Measurements from ENCODE around the gene ZIC2. TPM values are rescaled to one million over a fixed set of nuclear protein-coding genes. Genes with fewer than 3 reads are reported as not detected.

The ZIC2 gene
- not detected in 2 replicates for total RNA-seq (2014; rRNA removed; shearing (Covaris generic))
- polyA plus RNA-seq (2016; fragmentation: Nextera tagmentation; extraction: Ambion mirVana), result not detected in 2 replicates

GRCh38 chr13:99981735-99982035 is at the start of gene ZIC2:
Gene ZIC2, plus strand, starts transcription at chr13:99981784. Its CDS starts 281 bp downstream, at chr13:99982065.
- TF ChIP-seq EZH2 (IDR thresholded peaks at IDR 0.05; ENCODE audit: insufficient read depth, poor library complexity, severe bottlenecking) (no peak), EZH2phosphoT487 (IDR thresholded peaks at IDR 0.05; ENCODE audit: insufficient read depth, low read depth) (no peak)
- Histone ChIP-seq H2AFZ (peak within 1 kb of the TSS; percentile 62), H3K9ac (no peak within 1 kb of the TSS), H3K79me2 (ENCODE audit: insufficient read depth) (no peaks in the 10 kb centered on the region), H3K4me2 (ENCODE audit: unreplicated experiment) (peak within 1 kb of the TSS; percentile 49), H3K4me3 (peak within 1 kb of the TSS; percentile 62), H3K9me2 (ENCODE audit: insufficient read depth) (no peaks in the 10 kb centered on the region), H3K9me3 (ENCODE audit: low read depth) (no peaks in the 10 kb centered on the region), H3K27ac (no peak within 1 kb of the TSS), H3F3A (ENCODE audit: insufficient read depth) (no peaks in the 10 kb centered on the region), H3K27me3 (replicated peaks; ENCODE audit: insufficient read depth) (peaks cover 80% of the 10 kb centered on the region), H3K4me1 (ENCODE audit: insufficient read depth) (no peaks in the 10 kb centered on the region), H4K20me1 (ENCODE audit: insufficient read depth) (no peaks in the 10 kb centered on the region), H3K36me3 (ENCODE audit: low read depth) (no peaks in the 10 kb centered on the region)
- DNase-seq, result peak; percentile 36
- in situ Hi-C loops (cut with MboI), result no loop called here
- 0 to 3% methylated on average over 18 to 41 of the region's 41 CpGs for WGBS, 2 experiments (ENCODE audit: low coverage in 1 of 2, low lambda C conversion rate in 2 of 2, missing lambda C conversion rate in 2 of 2)

DNA sequence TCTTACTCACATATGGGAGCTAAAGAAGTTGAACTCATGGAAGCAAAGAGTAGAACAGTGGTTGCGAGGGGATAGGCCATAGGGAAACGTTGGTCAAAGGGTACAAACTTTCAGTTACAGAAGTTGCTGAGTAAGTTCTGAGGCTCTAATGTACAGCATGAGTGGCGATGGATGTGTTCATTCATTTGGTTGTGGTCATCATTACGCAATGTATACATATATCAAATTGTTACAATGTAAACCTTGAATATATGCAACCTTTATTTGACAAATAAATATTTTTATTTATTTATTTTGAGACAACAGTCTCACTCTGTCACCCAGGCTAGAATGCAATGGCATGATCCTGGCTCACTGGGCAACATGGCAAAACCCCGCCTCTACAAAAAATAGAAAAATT is 48.7 kb upstream of the ZIC2 start:
- H4K20me1 ChIP-seq (ENCODE audit: insufficient read depth), result no peaks in the 10 kb centered on the region
- H2AFZ ChIP-seq, result no peak overlapping the region
- H3K4me2 ChIP-seq (ENCODE audit: unreplicated experiment), result no peak overlapping the region
- no peak overlapping the region for H3K9ac ChIP-seq
- no peaks in the 10 kb centered on the region for H3K9me2 ChIP-seq (ENCODE audit: insufficient read depth)
- no peak overlapping the region for H3K4me3 ChIP-seq
- WGBS, 2 experiments (ENCODE audit: low coverage in 1 of 2, low lambda C conversion rate in 2 of 2, missing lambda C conversion rate in 2 of 2), result 65% methylated on average over 5 of the region's 5 CpGs
- no peak for TF ChIP-seq EZH2phosphoT487 (IDR thresholded peaks at IDR 0.05; ENCODE audit: insufficient read depth, low read depth)
- TF ChIP-seq EZH2 (IDR thresholded peaks at IDR 0.05; ENCODE audit: insufficient read depth, poor library complexity, severe bottlenecking), result no peak
- H3K4me1 ChIP-seq (ENCODE audit: insufficient read depth), result no peaks in the 10 kb centered on the region
- no peak overlapping the region for H3K27ac ChIP-seq
- no peaks in the 10 kb centered on the region for H3K79me2 ChIP-seq (ENCODE audit: insufficient read depth)
- no peaks in the 10 kb centered on the region for H3K36me3 ChIP-seq (ENCODE audit: low read depth)
- no peaks in the 10 kb centered on the region for H3F3A ChIP-seq (ENCODE audit: insufficient read depth)
- DNase-seq, result no peak
- H3K9me3 ChIP-seq (ENCODE audit: low read depth), result no peaks in the 10 kb centered on the region
- peaks cover 5% of the 10 kb centered on the region; the same call in 1 of the 2 replicates for H3K27me3 ChIP-seq (replicated peaks; ENCODE audit: insufficient read depth)
- in situ Hi-C loops (cut with MboI), result no loop called here

GRCh38 chr13:99935772-99936171 is 45.8 kb upstream of the ZIC2 start:
- H3K27ac ChIP-seq, result no peak overlapping the region
- H3K4me3 ChIP-seq, result no peak overlapping the region
- H3K9me2 ChIP-seq (ENCODE audit: insufficient read depth), result no peaks in the 10 kb centered on the region
- no peak for TF ChIP-seq EZH2 (IDR thresholded peaks at IDR 0.05; ENCODE audit: insufficient read depth, poor library complexity, severe bottlenecking)
- no peak for TF ChIP-seq EZH2phosphoT487 (IDR thresholded peaks at IDR 0.05; ENCODE audit: insufficient read depth, low read depth)
- no peaks in the 10 kb centered on the region for H3K9me3 ChIP-seq (ENCODE audit: low read depth)
- no peak for DNase-seq
- H3K4me1 ChIP-seq (ENCODE audit: insufficient read depth), result no peaks in the 10 kb centered on the region
- H3K9ac ChIP-seq, result no peak overlapping the region
- H3F3A ChIP-seq (ENCODE audit: insufficient read depth), result no peaks in the 10 kb centered on the region
- no peaks in the 10 kb centered on the region for H3K36me3 ChIP-seq (ENCODE audit: low read depth)
- in situ Hi-C loops (cut with MboI), result no loop called here
- no peak overlapping the region for H2AFZ ChIP-seq
- no peak overlapping the region for H3K4me2 ChIP-seq (ENCODE audit: unreplicated experiment)
- WGBS, 2 experiments (ENCODE audit: low coverage in 1 of 2, low lambda C conversion rate in 2 of 2, missing lambda C conversion rate in 2 of 2), result 57 to 61% methylated on average over 2 of the region's 2 CpGs
- peaks cover 6% of the 10 kb centered on the region for H3K27me3 ChIP-seq (replicated peaks; ENCODE audit: insufficient read depth)
- H4K20me1 ChIP-seq (ENCODE audit: insufficient read depth), result no peaks in the 10 kb centered on the region
- no peaks in the 10 kb centered on the region for H3K79me2 ChIP-seq (ENCODE audit: insufficient read depth)

DNA sequence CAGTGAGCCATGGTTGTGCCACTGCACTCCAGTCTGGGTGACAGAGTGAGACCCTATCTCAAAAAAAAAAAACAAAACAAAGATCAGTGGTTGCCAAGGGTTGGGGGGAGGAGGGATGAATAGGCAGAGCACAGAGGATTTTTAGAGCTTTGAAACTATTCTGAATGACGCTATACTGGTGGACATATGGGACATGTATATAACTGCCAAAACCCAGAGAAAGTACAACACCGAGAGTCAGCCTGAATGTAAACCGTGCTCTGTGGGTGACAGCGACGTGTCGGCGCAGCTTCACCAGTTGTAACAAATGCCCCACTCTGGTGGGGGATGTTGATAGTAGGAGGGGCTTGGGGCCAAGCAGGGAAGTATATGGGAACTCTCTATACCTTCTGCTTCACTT is 42.9 kb upstream of the ZIC2 start:
- Histone ChIP-seq H3K4me1 (ENCODE audit: insufficient read depth) (no peaks in the 10 kb centered on the region), H2AFZ (no peak overlapping the region), H3K27me3 (replicated peaks; ENCODE audit: insufficient read depth) (peaks cover 7% of the 10 kb centered on the region), H3K79me2 (ENCODE audit: insufficient read depth) (no peaks in the 10 kb centered on the region), H3K4me3 (no peak overlapping the region), H3K9me2 (ENCODE audit: insufficient read depth) (no peaks in the 10 kb centered on the region), H3K9ac (no peak overlapping the region), H3K27ac (no peak overlapping the region), H3K4me2 (ENCODE audit: unreplicated experiment) (no peak overlapping the region), H3K36me3 (ENCODE audit: low read depth) (no peaks in the 10 kb centered on the region), H4K20me1 (ENCODE audit: insufficient read depth) (no peaks in the 10 kb centered on the region), H3K9me3 (ENCODE audit: low read depth) (no peaks in the 10 kb centered on the region), H3F3A (ENCODE audit: insufficient read depth) (no peaks in the 10 kb centered on the region)
- DNase-seq, result no peak
- WGBS, 2 experiments (ENCODE audit: low coverage in 1 of 2, low lambda C conversion rate in 2 of 2, missing lambda C conversion rate in 2 of 2), result 38 to 40% methylated on average over 7 of the region's 7 CpGs
- no peak for TF ChIP-seq EZH2phosphoT487 (IDR thresholded peaks at IDR 0.05; ENCODE audit: insufficient read depth, low read depth)
- in situ Hi-C loops (cut with MboI), result no loop called here

- Histone ChIP-seq H3K36me3 (ENCODE audit: low read depth) (no peaks in the 10 kb centered on the region), H3F3A (ENCODE audit: insufficient read depth) (no peaks in the 10 kb centered on the region), H3K27ac (no peak overlapping the region), H4K20me1 (ENCODE audit: insufficient read depth) (no peaks in the 10 kb centered on the region), H3K9me3 (ENCODE audit: low read depth) (no peaks in the 10 kb centered on the region), H3K4me1 (ENCODE audit: insufficient read depth) (no peaks in the 10 kb centered on the region), H2AFZ (no peak overlapping the region), H3K27me3 (replicated peaks; ENCODE audit: insufficient read depth) (peaks cover 11% of the 10 kb centered on the region), H3K4me3 (no peak overlapping the region), H3K9me2 (ENCODE audit: insufficient read depth) (no peaks in the 10 kb centered on the region), H3K79me2 (ENCODE audit: insufficient read depth) (no peaks in the 10 kb centered on the region), H3K4me2 (ENCODE audit: unreplicated experiment) (no peak overlapping the region), H3K9ac (no peak overlapping the region)
- in situ Hi-C loops (cut with MboI), result no loop called here
- no peak for DNase-seq
- WGBS, 2 experiments (ENCODE audit: low coverage in 1 of 2, low lambda C conversion rate in 2 of 2, missing lambda C conversion rate in 2 of 2), result 44 to 54% methylated on average over 7 of the region's 7 CpGs
- TF ChIP-seq EZH2phosphoT487 (IDR thresholded peaks at IDR 0.05; ENCODE audit: insufficient read depth, low read depth) (no peak), EZH2 (IDR thresholded peaks at IDR 0.05; ENCODE audit: insufficient read depth, poor library complexity, severe bottlenecking) (no peak)
Measured at GRCh38 chr13:99941086-99941485, 40.5 kb upstream of the ZIC2 start.
